ENCODE data around the gene SUPT4H1.

Gene SUPT4H1

GRCh38 chr17:58315750-58316149 lies 36.3 kb downstream of the SUPT4H1 start:
- Mint-ChIP-seq H3K4me3 (no peak overlapping the region), H3K27ac (no peak overlapping the region), H3K4me1 (peaks cover 15% of the 10 kb centered on the region), H3K27me3 (no peaks in the 10 kb centered on the region), H3K9me3 (no peaks in the 10 kb centered on the region)
- no peak for DNase-seq
- no peak for ATAC-seq

- Mint-ChIP-seq H3K27ac (peak overlapping the region in 1 of 2 donors; percentile 45), H3K4me1 (peaks cover 15% of the 10 kb centered on the region), H3K27me3 (no peaks in the 10 kb centered on the region), H3K4me3 (no peak overlapping the region), H3K9me3 (no peaks in the 10 kb centered on the region)
- ATAC-seq (no peak), DNase-seq (no peak)
Measured at GRCh38 chr17:58315281-58315711, 36.7 kb downstream of the SUPT4H1 start.

GRCh38 chr17:58314706-58315015 lies 37.3 kb downstream of the SUPT4H1 start:
- Mint-ChIP-seq H3K27ac (no peak overlapping the region), H3K4me3 (no peak overlapping the region), H3K27me3 (no peaks in the 10 kb centered on the region), H3K4me1 (peaks cover 15% of the 10 kb centered on the region), H3K9me3 (no peaks in the 10 kb centered on the region)
- no peak for ATAC-seq
- no peak for DNase-seq

- no peak for ATAC-seq
- Mint-ChIP-seq H3K4me1 (peaks cover 15% of the 10 kb centered on the region), H3K27me3 (no peaks in the 10 kb centered on the region), H3K9me3 (no peaks in the 10 kb centered on the region), H3K4me3 (no peak overlapping the region), H3K27ac (no peak overlapping the region)
- DNase-seq, result no peak
Measured at GRCh38 chr17:58313815-58314705, 37.9 kb downstream of the SUPT4H1 start.

GRCh38 chr17:58312829-58313228 lies 39.2 kb downstream of the SUPT4H1 start:
- peaks cover 9% of the 10 kb centered on the region for H3K4me1 Mint-ChIP-seq
- no peaks in the 10 kb centered on the region for H3K9me3 Mint-ChIP-seq
- H3K27ac Mint-ChIP-seq, result no peak overlapping the region
- no peak for ATAC-seq
- no peak for DNase-seq
- H3K27me3 Mint-ChIP-seq, result no peaks in the 10 kb centered on the region
- H3K4me3 Mint-ChIP-seq, result no peak overlapping the region

GRCh38 chr17:58312021-58312630 lies 39.9 kb downstream of the SUPT4H1 start:
- no peak overlapping the region for H3K4me3 Mint-ChIP-seq
- no peak overlapping the region for H3K27ac Mint-ChIP-seq
- DNase-seq (no peak), ATAC-seq (no peak)
- H3K27me3 Mint-ChIP-seq, result no peaks in the 10 kb centered on the region
- H3K4me1 Mint-ChIP-seq, result peaks cover 2% of the 10 kb centered on the region
- no peaks in the 10 kb centered on the region for H3K9me3 Mint-ChIP-seq

- no peaks in the 10 kb centered on the region for H3K27me3 Mint-ChIP-seq
- no peak overlapping the region for H3K27ac Mint-ChIP-seq
- no peak for DNase-seq
- no peak for ATAC-seq
- no peaks in the 10 kb centered on the region for H3K4me1 Mint-ChIP-seq
- H3K9me3 Mint-ChIP-seq, result no peaks in the 10 kb centered on the region
- no peak overlapping the region for H3K4me3 Mint-ChIP-seq
Measured at GRCh38 chr17:58311429-58311894, 40.5 kb downstream of the SUPT4H1 start.

GRCh38 chr17:58310511-58311428 lies 41.2 kb downstream of the SUPT4H1 start:
- Mint-ChIP-seq H3K4me3 (no peak overlapping the region), H3K27me3 (no peaks in the 10 kb centered on the region), H3K4me1 (no peaks in the 10 kb centered on the region), H3K27ac (peak overlapping the region in 1 of 2 donors; percentile 89), H3K9me3 (no peaks in the 10 kb centered on the region)
- no peak for ATAC-seq
- no peak for DNase-seq

GRCh38 chr17:58309918-58310259 lies 42.1 kb downstream of the SUPT4H1 start:
- peak overlapping the region in 1 of 2 donors; percentile 79 for H3K27ac Mint-ChIP-seq

GRCh38 chr17:58308985-58309917 lies 42.8 kb downstream of the SUPT4H1 start:
- DNase-seq (no peak), ATAC-seq (no peak)
- Mint-ChIP-seq H3K27me3 (no peaks in the 10 kb centered on the region), H3K4me1 (no peaks in the 10 kb centered on the region), H3K9me3 (no peaks in the 10 kb centered on the region), H3K27ac (no peak overlapping the region), H3K4me3 (no peak overlapping the region)

More at GRCh38 chr17:58309918-58310259, 42.1 kb downstream of the SUPT4H1 start:
- ATAC-seq (peak; percentile 3), DNase-seq (no peak)
- Mint-ChIP-seq H3K9me3 (no peaks in the 10 kb centered on the region), H3K4me1 (no peaks in the 10 kb centered on the region), H3K27me3 (no peaks in the 10 kb centered on the region), H3K4me3 (no peak overlapping the region)

- H3K27ac Mint-ChIP-seq, result no peak overlapping the region
- H3K9me3 Mint-ChIP-seq, result no peaks in the 10 kb centered on the region
- no peaks in the 10 kb centered on the region for H3K27me3 Mint-ChIP-seq
- DNase-seq, result peak in 1 of 2 donors; percentile 15
- peak; percentile 18 for ATAC-seq
- no peaks in the 10 kb centered on the region for H3K4me1 Mint-ChIP-seq
- H3K4me3 Mint-ChIP-seq, result no peak overlapping the region
Measured at GRCh38 chr17:58308173-58308984, 43.6 kb downstream of the SUPT4H1 start.

GRCh38 chr17:58307468-58308172 lies 44.4 kb downstream of the SUPT4H1 start:
- Mint-ChIP-seq H3K27ac (peak overlapping the region in 1 of 2 donors; percentile 88), H3K27me3 (no peaks in the 10 kb centered on the region), H3K4me3 (no peak overlapping the region), H3K9me3 (no peaks in the 10 kb centered on the region), H3K4me1 (no peaks in the 10 kb centered on the region)
- no peak for ATAC-seq
- no peak for DNase-seq

- no peak for ATAC-seq
- peak overlapping the region in 1 of 2 donors; percentile 57 for H3K27ac Mint-ChIP-seq
- no peak overlapping the region for H3K4me3 Mint-ChIP-seq
- no peaks in the 10 kb centered on the region for H3K4me1 Mint-ChIP-seq
- DNase-seq, result no peak
- no peaks in the 10 kb centered on the region for H3K27me3 Mint-ChIP-seq
- no peaks in the 10 kb centered on the region for H3K9me3 Mint-ChIP-seq
Measured at GRCh38 chr17:58306131-58306951, 45.7 kb downstream of the SUPT4H1 start.
